ENCODE data around the gene C10orf90.

Gene C10orf90

GRCh38 chr10:126409821-126410220, 260.7 kb downstream of the C10orf90 start:
- no peak for DNase-seq

- no peak for DNase-seq
Observed at GRCh38 chr10:126408953-126409641, 261.4 kb downstream of the C10orf90 start.

- no peak for DNase-seq
Observed at GRCh38 chr10:126407831-126408230, 262.7 kb downstream of the C10orf90 start.

GRCh38 chr10:126405239-126405775, 265.2 kb downstream of the C10orf90 start:
- DNase-seq: peak; percentile 36

- DNase-seq: no peak
Observed at GRCh38 chr10:126402721-126403695, 267.5 kb downstream of the C10orf90 start.

- no peak for DNase-seq
Observed at GRCh38 chr10:126400641-126401040, 269.9 kb downstream of the C10orf90 start.

GRCh38 chr10:126398924-126399323, 271.6 kb downstream of the C10orf90 start:
- no peak for DNase-seq

GRCh38 chr10:126398383-126398743, 272.1 kb downstream of the C10orf90 start:
- DNase-seq: no peak

GRCh38 chr10:126397640-126398382, 272.7 kb downstream of the C10orf90 start:
- DNase-seq: peak; percentile 66

GRCh38 chr10:126397156-126397555, 273.3 kb downstream of the C10orf90 start:
- DNase-seq: no peak

- DNase-seq: no peak
Observed at GRCh38 chr10:126394948-126395347, 275.5 kb downstream of the C10orf90 start.

GRCh38 chr10:126393076-126393475, 277.4 kb downstream of the C10orf90 start:
- DNase-seq: no peak

- DNase-seq: no peak
Observed at GRCh38 chr10:126392469-126392868, 278.0 kb downstream of the C10orf90 start.

GRCh38 chr10:126392068-126392467, 278.4 kb downstream of the C10orf90 start:
- peak; percentile 45 for DNase-seq

- peak; percentile 58 for DNase-seq
Observed at GRCh38 chr10:126391192-126391885, 279.2 kb downstream of the C10orf90 start.

- DNase-seq: no peak
Observed at GRCh38 chr10:126390324-126390723, 280.2 kb downstream of the C10orf90 start.

GRCh38 chr10:126387931-126388911, 282.3 kb downstream of the C10orf90 start, which contains the start of gene ADAM12:
TSS of gene ADAM12 (minus strand) at chr10:126388477. CDS start at chr10:126388145, 332 bp downstream.
- peak; percentile 76 for DNase-seq

GRCh38 chr10:126387041-126387921, 283.2 kb downstream of the C10orf90 start:
- DNase-seq: peak; percentile 88

GRCh38 chr10:126384269-126384873, 286.1 kb downstream of the C10orf90 start:
- DNase-seq: no peak

Measured in eye (tissue), 1 donor.